ENCODE measurements around the gene FBXO42.
"Not testable (repeated sequence)": the region's sequence is repeated elsewhere in the genome, so short reads cannot be mapped to it uniquely, and the experiment has no call there.

FBXO42 gene

DNA sequence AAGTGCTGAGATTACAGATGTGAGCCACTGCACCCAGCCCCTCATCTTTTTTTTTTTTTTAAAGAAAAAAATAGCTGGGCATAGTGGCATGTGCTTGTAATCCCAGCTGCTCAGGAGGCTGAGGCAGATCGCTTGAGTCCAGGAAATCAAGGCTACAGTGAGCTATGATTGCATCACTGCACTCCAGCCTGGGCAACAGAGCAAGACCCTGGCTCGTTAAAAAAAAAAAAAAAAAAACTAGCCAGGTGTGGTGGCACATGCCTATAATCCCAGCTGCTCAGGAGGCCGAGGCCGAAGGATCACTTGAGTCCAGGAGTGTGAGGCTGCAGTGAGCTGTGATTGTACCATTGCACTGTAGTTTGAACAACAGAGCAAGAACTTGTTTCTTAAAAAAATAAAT is 28.6 kb upstream of the FBXO42 start:
- Mint-ChIP-seq H3K27me3 (ENCODE audit: low read depth) (no peaks in the 10 kb centered on the region), H3K36me3 (ENCODE audit: low read depth) (peaks cover 19% of the 10 kb centered on the region), H3K4me1 (ENCODE audit: low read depth) (peaks cover 31% of the 10 kb centered on the region), H3K4me3 (no peak overlapping the region), H3K9me3 (no peaks in the 10 kb centered on the region), H3K27ac (no peak overlapping the region)

DNA sequence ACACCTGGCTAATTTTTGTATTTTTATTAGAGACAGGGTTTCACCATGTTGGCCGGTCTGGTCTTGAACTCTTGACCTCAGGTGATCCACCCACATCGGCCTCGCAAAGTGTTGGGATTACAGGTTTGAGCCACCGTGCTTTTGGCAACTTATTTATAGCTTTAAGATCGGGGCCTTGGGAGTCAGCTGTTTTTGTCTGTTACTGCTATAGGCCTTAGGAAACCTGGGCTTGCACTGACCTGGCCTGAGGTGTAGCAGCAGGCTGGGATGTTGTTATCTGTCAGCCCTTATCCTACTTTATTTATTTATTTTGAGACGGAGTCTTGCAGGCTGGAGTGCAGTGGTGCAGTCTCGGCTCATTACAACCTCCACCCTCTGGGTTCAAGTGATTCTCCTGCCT is 26.2 kb upstream of the FBXO42 start:
- Mint-ChIP-seq H3K27me3 (ENCODE audit: low read depth) (no peaks in the 10 kb centered on the region), H3K27ac (no peak overlapping the region), H3K36me3 (ENCODE audit: low read depth) (peaks cover 18% of the 10 kb centered on the region), H3K4me3 (no peak overlapping the region), H3K9me3 (no peaks in the 10 kb centered on the region), H3K4me1 (ENCODE audit: low read depth) (peaks cover 28% of the 10 kb centered on the region)

DNA sequence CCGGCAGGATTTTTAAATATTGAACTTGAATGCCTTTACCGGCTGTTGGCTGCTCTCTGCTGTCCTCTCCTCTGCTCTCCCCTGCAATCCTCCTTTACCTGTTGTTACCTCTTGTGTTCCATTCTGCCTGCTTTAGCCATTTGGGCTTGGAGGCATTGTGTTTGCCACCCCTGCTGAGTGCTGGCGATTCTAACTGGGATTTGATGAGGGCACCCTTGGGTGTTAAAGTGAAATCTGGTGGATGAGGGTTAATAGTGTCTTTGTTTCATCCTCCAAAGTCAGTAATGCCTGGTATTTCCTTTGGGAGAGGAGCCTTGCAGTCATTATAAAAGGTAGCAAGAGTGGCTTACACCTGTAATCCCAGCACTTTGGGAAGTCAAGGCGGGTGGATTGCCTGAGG is 24.7 kb upstream of the FBXO42 start:
- Mint-ChIP-seq H3K4me3 (no peak overlapping the region), H3K4me1 (ENCODE audit: low read depth) (peaks cover 37% of the 10 kb centered on the region), H3K9me3 (no peaks in the 10 kb centered on the region), H3K36me3 (ENCODE audit: low read depth) (peaks cover 22% of the 10 kb centered on the region), H3K27ac (no peak overlapping the region), H3K27me3 (ENCODE audit: low read depth) (no peaks in the 10 kb centered on the region)

GRCh38 chr1:16375521-16376340 is 23.5 kb upstream of the FBXO42 start:
- peaks cover 42% of the 10 kb centered on the region for H3K4me1 Mint-ChIP-seq (ENCODE audit: low read depth)
- peak overlapping the region; percentile 57 for H3K27ac Mint-ChIP-seq
- H3K36me3 Mint-ChIP-seq (ENCODE audit: low read depth), result peaks cover 23% of the 10 kb centered on the region
- H3K27me3 Mint-ChIP-seq (ENCODE audit: low read depth), result no peaks in the 10 kb centered on the region
- no peaks in the 10 kb centered on the region for H3K9me3 Mint-ChIP-seq
- no peak overlapping the region for H3K4me3 Mint-ChIP-seq

DNA sequence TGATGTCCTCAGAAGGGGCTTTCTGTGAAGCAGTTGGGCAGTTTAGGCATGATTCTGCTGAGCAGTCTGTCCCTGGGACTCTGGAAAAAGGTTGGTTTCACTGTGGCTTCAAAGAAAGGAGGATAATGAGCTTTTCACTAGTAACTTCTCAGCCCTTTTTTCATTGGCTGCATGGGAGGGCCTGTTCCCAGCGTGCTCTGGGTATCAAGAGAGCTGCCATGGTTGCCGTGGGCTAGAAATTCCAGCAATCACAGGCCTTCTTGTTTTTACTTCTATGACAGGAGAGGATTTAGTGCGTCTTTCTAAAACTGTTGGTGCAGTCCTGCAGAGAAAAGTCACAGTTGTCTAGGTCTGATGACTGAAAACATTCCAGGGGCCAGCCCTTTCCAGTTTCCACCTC is 22.0 kb upstream of the FBXO42 start:
- Mint-ChIP-seq H3K27ac (peak overlapping the region; percentile 71), H3K4me1 (ENCODE audit: low read depth) (peaks cover 45% of the 10 kb centered on the region), H3K36me3 (ENCODE audit: low read depth) (peaks cover 25% of the 10 kb centered on the region), H3K4me3 (no peak overlapping the region), H3K9me3 (no peaks in the 10 kb centered on the region), H3K27me3 (ENCODE audit: low read depth) (no peaks in the 10 kb centered on the region)

- peak overlapping the region; percentile 86 for H3K27ac Mint-ChIP-seq
- H3K4me3 Mint-ChIP-seq, result peak overlapping the region; percentile 1
- H3K9me3 Mint-ChIP-seq, result no peaks in the 10 kb centered on the region
- H3K36me3 Mint-ChIP-seq (ENCODE audit: low read depth), result peaks cover 27% of the 10 kb centered on the region
- peaks cover 51% of the 10 kb centered on the region for H3K4me1 Mint-ChIP-seq (ENCODE audit: low read depth)
- H3K27me3 Mint-ChIP-seq (ENCODE audit: low read depth), result no peaks in the 10 kb centered on the region
These were observed 20.4 kb upstream of the FBXO42 start for GRCh38 chr1:16372535-16373285.

DNA sequence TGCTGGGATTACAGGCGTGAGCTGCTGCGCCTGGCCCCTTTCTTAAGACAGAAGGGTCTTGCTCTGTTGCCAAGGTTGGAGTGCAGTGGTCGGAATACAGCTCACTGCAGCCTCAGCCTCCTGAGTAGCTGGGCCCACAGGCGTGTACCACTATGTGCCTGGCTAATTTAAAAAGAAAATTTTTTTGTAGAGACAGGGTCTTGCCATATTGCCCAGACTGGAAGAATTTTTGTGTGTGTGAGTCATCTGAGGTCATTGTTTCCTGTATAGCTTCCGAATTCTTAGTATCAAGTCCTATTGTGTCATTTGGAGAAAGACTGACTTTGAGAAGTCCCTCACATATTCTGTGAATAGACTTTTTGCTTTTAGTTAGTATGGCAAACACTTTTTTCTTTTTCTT is 19.4 kb upstream of the FBXO42 start:
- Mint-ChIP-seq H3K4me1 (ENCODE audit: low read depth) (peaks cover 45% of the 10 kb centered on the region), H3K36me3 (ENCODE audit: low read depth) (peaks cover 26% of the 10 kb centered on the region), H3K4me3 (peak overlapping the region; percentile 70), H3K27ac (peak overlapping the region; percentile 86), H3K27me3 (ENCODE audit: low read depth) (no peaks in the 10 kb centered on the region), H3K9me3 (no peaks in the 10 kb centered on the region)

DNA sequence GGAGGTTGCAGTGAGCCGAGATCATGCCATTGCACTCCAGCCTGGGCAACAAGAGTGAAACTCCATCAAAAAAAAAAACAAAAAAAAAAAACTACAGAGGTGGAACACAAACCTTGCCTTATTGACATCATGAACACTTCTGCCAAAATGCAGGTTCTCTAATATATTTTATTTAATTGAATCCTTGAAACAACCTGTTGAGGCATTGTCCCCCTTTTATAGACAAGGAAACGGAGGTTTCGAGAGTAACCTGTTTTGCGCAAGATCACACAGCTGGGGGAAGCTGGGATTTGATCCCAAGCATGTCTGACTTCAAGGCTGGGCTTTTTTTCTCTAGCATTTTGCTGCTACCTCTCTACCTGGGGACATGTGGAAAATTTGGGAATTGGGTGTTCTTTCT is 17.5 kb upstream of the FBXO42 start:
- Mint-ChIP-seq H3K27me3 (ENCODE audit: low read depth) (no peaks in the 10 kb centered on the region), H3K27ac (no peak overlapping the region)

DNA sequence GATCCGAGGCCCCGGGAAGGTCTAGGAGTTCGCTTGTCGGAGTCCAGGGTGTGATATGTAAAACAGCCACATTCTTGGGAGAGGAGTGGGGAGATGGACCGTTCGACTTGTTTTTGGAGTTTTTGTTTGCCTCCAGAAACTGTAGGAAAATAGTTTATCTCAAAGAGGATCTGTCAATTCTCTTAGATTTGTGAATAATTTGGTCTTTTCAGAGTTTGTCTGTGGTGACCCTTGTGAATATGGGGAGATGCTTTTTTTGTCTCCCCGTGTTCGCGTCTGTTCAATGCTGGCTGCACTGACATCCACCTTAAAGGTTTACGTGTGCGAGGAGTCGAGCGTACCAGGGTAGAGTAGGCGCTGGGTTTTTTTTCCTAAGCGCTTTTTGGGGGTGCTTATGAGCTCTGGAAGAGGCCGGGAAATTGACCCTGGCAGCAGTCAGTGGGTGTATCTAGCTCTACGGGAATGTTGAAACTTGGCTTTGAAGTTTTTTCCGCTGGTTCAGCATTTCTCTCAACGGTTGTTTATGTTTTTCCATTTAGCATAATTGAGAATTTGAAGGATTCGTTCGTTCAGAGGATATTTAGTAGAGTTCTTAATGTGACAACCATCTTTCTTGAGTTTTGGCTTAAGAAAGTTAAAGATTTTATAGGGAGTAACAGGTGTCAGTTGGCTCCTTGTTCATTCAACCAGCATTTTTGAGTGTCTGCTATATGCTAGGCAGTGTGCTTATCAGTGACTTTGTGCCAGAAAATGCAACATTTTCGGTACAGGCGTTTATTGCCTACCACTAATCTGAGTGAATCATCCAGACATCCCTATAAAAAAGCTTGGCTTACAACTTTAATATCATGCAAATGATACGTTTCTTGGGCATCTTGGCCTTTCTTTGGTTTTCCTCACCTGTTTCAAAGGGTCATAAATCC is 15.9 kb upstream of the FBXO42 start:
- H3K36me3 Mint-ChIP-seq (ENCODE audit: low read depth), result peaks cover 17% of the 10 kb centered on the region
- H3K9me3 Mint-ChIP-seq, result no peaks in the 10 kb centered on the region
- H3K27ac Mint-ChIP-seq, result peak overlapping the region; percentile 98
- no peaks in the 10 kb centered on the region for H3K27me3 Mint-ChIP-seq (ENCODE audit: low read depth)
- peak overlapping the region; percentile 94 for H3K4me3 Mint-ChIP-seq
- peaks cover 34% of the 10 kb centered on the region for H3K4me1 Mint-ChIP-seq (ENCODE audit: low read depth)

More for the DNA sequence above, 17.5 kb upstream of the FBXO42 start:
- H3K36me3 Mint-ChIP-seq (ENCODE audit: low read depth), result peaks cover 20% of the 10 kb centered on the region
- H3K9me3 Mint-ChIP-seq, result no peaks in the 10 kb centered on the region
- H3K4me1 Mint-ChIP-seq (ENCODE audit: low read depth), result peaks cover 41% of the 10 kb centered on the region
- H3K4me3 Mint-ChIP-seq, result peak overlapping the region; percentile 94

GRCh38 chr1:16367258-16367967 is 15.1 kb upstream of the FBXO42 start:
- Mint-ChIP-seq H3K4me1 (ENCODE audit: low read depth) (peaks cover 29% of the 10 kb centered on the region), H3K27ac (peak overlapping the region; percentile 98), H3K27me3 (ENCODE audit: low read depth) (no peaks in the 10 kb centered on the region), H3K9me3 (no peaks in the 10 kb centered on the region), H3K4me3 (peak overlapping the region; percentile 94), H3K36me3 (ENCODE audit: low read depth) (peaks cover 12% of the 10 kb centered on the region)

DNA sequence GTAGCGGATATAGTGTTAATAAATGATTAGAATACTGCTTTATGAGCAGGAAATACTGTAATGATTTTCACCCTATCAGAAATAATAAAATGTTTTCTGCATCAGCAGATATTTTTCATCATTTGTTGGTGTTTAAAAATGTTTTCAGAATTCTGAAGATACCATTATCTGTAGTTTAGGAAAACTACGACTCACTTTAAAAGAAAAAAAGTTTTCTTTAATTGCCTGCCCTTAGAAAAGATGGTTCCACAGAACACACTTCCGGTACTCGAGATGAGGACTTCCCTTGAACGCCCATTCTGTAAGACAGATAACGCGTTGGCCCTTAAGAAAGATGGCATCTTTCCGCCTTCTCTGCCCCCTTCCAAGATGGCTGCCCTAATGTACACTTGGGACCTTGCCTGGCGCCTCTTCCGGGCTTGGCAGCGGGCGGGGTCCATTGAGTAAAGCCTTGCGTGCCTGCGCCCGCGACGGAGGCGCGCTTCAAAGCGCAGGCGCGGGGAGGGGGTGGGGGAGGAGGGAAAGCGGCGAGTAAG is 14.5 kb upstream of the FBXO42 start, which contains the start of gene SZRD1:
TSS of gene SZRD1 (plus strand) at position 521 of the 536 bp plus-strand sequence. CDS start 16 bp downstream, outside the sequence.
- H3K36me3 Mint-ChIP-seq (ENCODE audit: low read depth), result peaks cover 9% of the 10 kb centered on the region
- peaks cover 23% of the 10 kb centered on the region for H3K4me1 Mint-ChIP-seq (ENCODE audit: low read depth)
- H3K4me3 Mint-ChIP-seq, result peak within 1 kb of the TSS; percentile 94
- peak within 1 kb of the TSS; percentile 98 for H3K27ac Mint-ChIP-seq
- no peaks in the 10 kb centered on the region for H3K9me3 Mint-ChIP-seq
- no peaks in the 10 kb centered on the region for H3K27me3 Mint-ChIP-seq (ENCODE audit: low read depth)

- not testable (repeated sequence) for H3K4me3 Mint-ChIP-seq; H3K9me3 Mint-ChIP-seq; H3K36me3 Mint-ChIP-seq (ENCODE audit: low read depth); H3K27ac Mint-ChIP-seq; H3K27me3 Mint-ChIP-seq (ENCODE audit: low read depth)
- peaks cover 16% of the 10 kb centered on the region for H3K4me1 Mint-ChIP-seq (ENCODE audit: low read depth)
These were observed 12.8 kb upstream of the FBXO42 start for GRCh38 chr1:16365146-16365498.

GRCh38 chr1:16356867-16357266 is 4.6 kb upstream of the FBXO42 start:
- Mint-ChIP-seq H3K27me3 (ENCODE audit: low read depth) (no peaks in the 10 kb centered on the region), H3K36me3 (ENCODE audit: low read depth) (no peaks in the 10 kb centered on the region), H3K4me1 (ENCODE audit: low read depth) (peaks cover 6% of the 10 kb centered on the region), H3K9me3 (no peaks in the 10 kb centered on the region), H3K4me3 (no peak overlapping the region), H3K27ac (no peak overlapping the region)

Data from T-helper 1 cell treated with Interleukin-12 subunit alpha and Interleukin-12 subunit beta and Interleukin-4 antibody, amounts not matched to agents 30 μg/mL and 1 μg/mL, for 36 hours (primary cell).